ENCODE measurements around the gene SLC25A42. TPM values are rescaled to one million over a fixed set of nuclear protein-coding genes. Genes with fewer than 3 reads are reported as not detected.

Gene SLC25A42
- total and polyA plus RNA-seq, 2 experiments from 2014 or later: 5.9 to 6.9 TPM

GRCh38 chr19:19067276-19068072, 3.7 kb downstream of the SLC25A42 start:
- H3K9me3 ChIP-seq (ENCODE audit: low read depth): no peaks in the 10 kb centered on the region
- no peaks in the 10 kb centered on the region for H3K79me2 ChIP-seq (ENCODE audit: insufficient read depth)
- H3K9ac ChIP-seq: no peak overlapping the region
- H3K36me3 ChIP-seq (ENCODE audit: low read depth): no peaks in the 10 kb centered on the region
- TF ChIP-seq EZH2 (IDR thresholded peaks at IDR 0.05; ENCODE audit: insufficient read depth, poor library complexity, severe bottlenecking) (no peak), EZH2phosphoT487 (IDR thresholded peaks at IDR 0.05; ENCODE audit: insufficient read depth, low read depth) (no peak)
- no peaks in the 10 kb centered on the region for H3K27me3 ChIP-seq (replicated peaks; ENCODE audit: insufficient read depth)
- peaks cover 9% of the 10 kb centered on the region for H3K4me1 ChIP-seq (ENCODE audit: insufficient read depth)
- no peak overlapping the region for H2AFZ ChIP-seq
- no peak overlapping the region for H3K4me3 ChIP-seq
- DNase-seq: peak; percentile 68
- H3K27ac ChIP-seq: no peak overlapping the region
- H3F3A ChIP-seq (ENCODE audit: insufficient read depth): peaks cover 2% of the 10 kb centered on the region
- 62 to 64% methylated on average over 11 of the region's 11 CpGs for WGBS, 2 experiments (ENCODE audit: low coverage in 1 of 2, low lambda C conversion rate in 2 of 2, missing lambda C conversion rate in 2 of 2)
- in situ Hi-C loops (cut with MboI): no loop called here
- H4K20me1 ChIP-seq (ENCODE audit: insufficient read depth): no peaks in the 10 kb centered on the region
- H3K4me2 ChIP-seq (ENCODE audit: unreplicated experiment): no peak overlapping the region
- H3K9me2 ChIP-seq (ENCODE audit: insufficient read depth): no peaks in the 10 kb centered on the region

GRCh38 chr19:19068659-19069654, 5.2 kb downstream of the SLC25A42 start:
- Histone ChIP-seq H2AFZ (no peak overlapping the region), H3K36me3 (ENCODE audit: low read depth) (no peaks in the 10 kb centered on the region), H3K79me2 (ENCODE audit: insufficient read depth) (no peaks in the 10 kb centered on the region), H3F3A (ENCODE audit: insufficient read depth) (no peaks in the 10 kb centered on the region), H4K20me1 (ENCODE audit: insufficient read depth) (no peaks in the 10 kb centered on the region), H3K4me1 (ENCODE audit: insufficient read depth) (peaks cover 8% of the 10 kb centered on the region), H3K4me2 (ENCODE audit: unreplicated experiment) (no peak overlapping the region), H3K4me3 (no peak overlapping the region), H3K9ac (no peak overlapping the region), H3K9me2 (ENCODE audit: insufficient read depth) (no peaks in the 10 kb centered on the region), H3K9me3 (ENCODE audit: low read depth) (no peaks in the 10 kb centered on the region), H3K27me3 (replicated peaks; ENCODE audit: insufficient read depth) (no peaks in the 10 kb centered on the region), H3K27ac (no peak overlapping the region)
- in situ Hi-C loops (cut with MboI): no loop called here
- 35 to 37% methylated on average over 11 of the region's 11 CpGs for WGBS, 2 experiments (ENCODE audit: low coverage in 1 of 2, low lambda C conversion rate in 2 of 2, missing lambda C conversion rate in 2 of 2)
- DNase-seq: no peak
- TF ChIP-seq EZH2phosphoT487 (IDR thresholded peaks at IDR 0.05; ENCODE audit: insufficient read depth, low read depth) (no peak), EZH2 (IDR thresholded peaks at IDR 0.05; ENCODE audit: insufficient read depth, poor library complexity, severe bottlenecking) (no peak)

DNA sequence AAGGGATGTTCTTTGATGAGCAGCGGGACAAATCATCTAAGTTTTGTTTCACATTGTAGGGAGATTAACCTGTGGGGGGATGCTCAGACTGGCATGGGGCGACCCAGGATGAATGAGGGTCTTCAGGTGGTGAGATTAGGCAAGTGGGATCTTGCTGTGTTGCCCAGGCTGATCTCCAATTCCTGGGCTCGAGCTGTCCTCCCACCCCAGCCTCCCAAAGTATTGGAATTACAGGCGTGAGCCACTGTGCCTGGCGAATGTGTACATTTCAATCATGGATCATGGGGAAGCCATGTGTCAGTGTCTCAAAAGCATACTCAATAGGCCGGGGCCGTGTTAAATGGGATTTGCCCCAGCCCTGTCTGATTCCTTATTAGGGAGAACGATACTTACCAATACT, 8.1 kb downstream of the SLC25A42 start:
- H3K4me3 ChIP-seq: no peak overlapping the region
- no peak overlapping the region for H3K9ac ChIP-seq
- H3K79me2 ChIP-seq (ENCODE audit: insufficient read depth): no peaks in the 10 kb centered on the region
- H3K36me3 ChIP-seq (ENCODE audit: low read depth): no peaks in the 10 kb centered on the region
- H2AFZ ChIP-seq: no peak overlapping the region
- no peaks in the 10 kb centered on the region for H3K9me3 ChIP-seq (ENCODE audit: low read depth)
- no peak overlapping the region for H3K4me2 ChIP-seq (ENCODE audit: unreplicated experiment)
- in situ Hi-C loops (cut with MboI): no loop called here
- DNase-seq: no peak
- H3K4me1 ChIP-seq (ENCODE audit: insufficient read depth): no peaks in the 10 kb centered on the region
- no peaks in the 10 kb centered on the region for H3K9me2 ChIP-seq (ENCODE audit: insufficient read depth)
- no peaks in the 10 kb centered on the region for H3F3A ChIP-seq (ENCODE audit: insufficient read depth)
- H3K27me3 ChIP-seq (replicated peaks; ENCODE audit: insufficient read depth): no peaks in the 10 kb centered on the region
- H3K27ac ChIP-seq: no peak overlapping the region
- no peaks in the 10 kb centered on the region for H4K20me1 ChIP-seq (ENCODE audit: insufficient read depth)
- 88 to 90% methylated on average over 8 of the region's 8 CpGs for WGBS, 2 experiments (ENCODE audit: low coverage in 1 of 2, low lambda C conversion rate in 2 of 2, missing lambda C conversion rate in 2 of 2)
- TF ChIP-seq EZH2 (IDR thresholded peaks at IDR 0.05; ENCODE audit: insufficient read depth, poor library complexity, severe bottlenecking) (no peak), EZH2phosphoT487 (IDR thresholded peaks at IDR 0.05; ENCODE audit: insufficient read depth, low read depth) (no peak)

GRCh38 chr19:19074196-19074882, 10.5 kb downstream of the SLC25A42 start:
- Histone ChIP-seq H3K9me2 (ENCODE audit: insufficient read depth) (no peaks in the 10 kb centered on the region), H3K79me2 (ENCODE audit: insufficient read depth) (no peaks in the 10 kb centered on the region), H3F3A (ENCODE audit: insufficient read depth) (no peaks in the 10 kb centered on the region), H3K9me3 (ENCODE audit: low read depth) (no peaks in the 10 kb centered on the region), H3K27me3 (replicated peaks; ENCODE audit: insufficient read depth) (no peaks in the 10 kb centered on the region), H3K36me3 (ENCODE audit: low read depth) (no peaks in the 10 kb centered on the region), H3K27ac (no peak overlapping the region), H3K9ac (no peak overlapping the region), H4K20me1 (ENCODE audit: insufficient read depth) (no peaks in the 10 kb centered on the region), H2AFZ (no peak overlapping the region), H3K4me2 (ENCODE audit: unreplicated experiment) (no peak overlapping the region), H3K4me1 (ENCODE audit: insufficient read depth) (no peaks in the 10 kb centered on the region), H3K4me3 (no peak overlapping the region)
- WGBS, 2 experiments (ENCODE audit: low coverage in 1 of 2, low lambda C conversion rate in 2 of 2, missing lambda C conversion rate in 2 of 2): 72% methylated on average over 13 of the region's 13 CpGs
- no peak for TF ChIP-seq EZH2 (IDR thresholded peaks at IDR 0.05; ENCODE audit: insufficient read depth, poor library complexity, severe bottlenecking)
- in situ Hi-C loops (cut with MboI): no loop called here
- DNase-seq: no peak

Data from GM23248 (cell line).